ENCODE data around the gene VDAC1. TPM values are rescaled to one million over a fixed set of nuclear protein-coding genes. Genes with fewer than 3 reads are reported as not detected.
A peak's percentile ranks its signal among the peaks of the same experiment; 100 is the strongest.

VDAC1 gene
- total RNA-seq, 2 experiments from 2014 or later = 46.8 to 50.9 TPM

- intact Hi-C loops (cut with DNase I, micrococcal nuclease) = no loop called here
- Mint-ChIP-seq H3K27me3 (no peaks in the 10 kb centered on the region), H3K4me3 (no peak overlapping the region), H3K36me3 (ENCODE audit: low read depth) (no peaks in the 10 kb centered on the region), H3K27ac (no peak overlapping the region), H3K9me3 (no peaks in the 10 kb centered on the region), H3K4me1 (ENCODE audit: low read depth) (peaks cover 25% of the 10 kb centered on the region)
- DNase-seq = no peak
- Histone ChIP-seq H3K27me3 (ENCODE audit: control insufficient read depth in 1 of 2, insufficient read depth in 2 of 2, low read length in 2 of 2) (no peaks in the 10 kb centered on the region), H3K9me3 (ENCODE audit: control insufficient read depth in 1 of 2, insufficient read depth in 1 of 2, low read length in 2 of 2) (peaks cover 0 to 13% of the 10 kb centered on the region in 2 experiments), H3K27ac (ENCODE audit: low read depth in 1 of 2, low read length in 2 of 2) (no peak overlapping the region), H3K4me3 (ENCODE audit: low read length) (no peak overlapping the region), H3K36me3 (ENCODE audit: insufficient read depth, low read length) (no peaks in the 10 kb centered on the region), H3K4me1 (ENCODE audit: insufficient read depth, low read length) (peaks cover 21% of the 10 kb centered on the region)
- no peak for ATAC-seq (ENCODE audit: poor library complexity)
- TF ChIP-seq CTCF (IDR thresholded peaks at IDR 0.05) = no peak
- POLR2A ChIA-PET = no interaction called here
- CTCF ChIA-PET = no interaction called here
Measured at GRCh38 chr5:133933670-133934295, 71.0 kb downstream of the VDAC1 start.

GRCh38 chr5:133933169-133933509 lies 71.6 kb downstream of the VDAC1 start:
- Histone ChIP-seq H3K9me3 (ENCODE audit: control insufficient read depth in 1 of 2, insufficient read depth in 1 of 2, low read length in 2 of 2) (peaks cover 0 to 13% of the 10 kb centered on the region in 2 experiments), H3K36me3 (ENCODE audit: insufficient read depth, low read length) (no peaks in the 10 kb centered on the region), H3K4me3 (ENCODE audit: low read length) (no peak overlapping the region), H3K27ac (ENCODE audit: low read depth in 1 of 2, low read length in 2 of 2) (no peak overlapping the region), H3K27me3 (ENCODE audit: control insufficient read depth in 1 of 2, insufficient read depth in 2 of 2, low read length in 2 of 2) (no peaks in the 10 kb centered on the region), H3K4me1 (ENCODE audit: insufficient read depth, low read length) (peaks cover 21% of the 10 kb centered on the region)
- TF ChIP-seq CTCF (IDR thresholded peaks at IDR 0.05) = no peak
- CTCF ChIA-PET = no interaction called here
- Mint-ChIP-seq H3K4me1 (ENCODE audit: low read depth) (peaks cover 25% of the 10 kb centered on the region), H3K9me3 (no peaks in the 10 kb centered on the region), H3K36me3 (ENCODE audit: low read depth) (no peaks in the 10 kb centered on the region), H3K4me3 (no peak overlapping the region), H3K27ac (no peak overlapping the region), H3K27me3 (no peaks in the 10 kb centered on the region)
- ATAC-seq (ENCODE audit: poor library complexity) (no peak), DNase-seq (no peak)
- intact Hi-C loops (cut with DNase I, micrococcal nuclease) = no loop called here
- POLR2A ChIA-PET = no interaction called here

GRCh38 chr5:133932441-133933168 lies 72.2 kb downstream of the VDAC1 start:
- no peaks in the 10 kb centered on the region for H3K27me3 ChIP-seq (ENCODE audit: control insufficient read depth in 1 of 2, insufficient read depth in 2 of 2, low read length in 2 of 2)
- intact Hi-C loops (cut with DNase I, micrococcal nuclease) = no loop called here
- no peaks in the 10 kb centered on the region for H3K36me3 ChIP-seq (ENCODE audit: insufficient read depth, low read length)
- Mint-ChIP-seq H3K27me3 (no peaks in the 10 kb centered on the region), H3K4me3 (no peak overlapping the region), H3K27ac (no peak overlapping the region), H3K36me3 (ENCODE audit: low read depth) (no peaks in the 10 kb centered on the region), H3K9me3 (no peaks in the 10 kb centered on the region), H3K4me1 (ENCODE audit: low read depth) (peaks cover 25% of the 10 kb centered on the region)
- peaks cover 21% of the 10 kb centered on the region for H3K4me1 ChIP-seq (ENCODE audit: insufficient read depth, low read length)
- H3K27ac ChIP-seq (ENCODE audit: low read depth in 1 of 2, low read length in 2 of 2) = no peak overlapping the region
- no peak for TF ChIP-seq CTCF (IDR thresholded peaks at IDR 0.05)
- H3K4me3 ChIP-seq (ENCODE audit: low read length) = no peak overlapping the region
- POLR2A ChIA-PET = no interaction called here
- CTCF ChIA-PET = no interaction called here
- DNase-seq (peak in 3 of 14 experiments; percentile 5 to 43 (median 32)), ATAC-seq (ENCODE audit: poor library complexity) (no peak)
- H3K9me3 ChIP-seq (ENCODE audit: control insufficient read depth in 1 of 2, insufficient read depth in 1 of 2, low read length in 2 of 2) = peaks cover 0 to 13% of the 10 kb centered on the region in 2 experiments
